A204.1 (cell line): ENCODE measurements around the gene IL17F.

Experiments
- FAIRE-seq: peaks from 2 replicates; lab custom pipeline; 2012; peaks lifted over from hg19 to GRCh38; lab: Jason Lieb, UNC

Gene IL17F

GRCh38 chr6:52187098-52187497 is 57.2 kb downstream of the IL17F start:
- FAIRE-seq = no peak
